ENCODE measurements around the gene CDR2. TPM values are rescaled to one million over a fixed set of nuclear protein-coding genes. Genes with fewer than 3 reads are reported as not detected.

CDR2 gene
- total and polyA plus RNA-seq, 9 of the 15 experiments (the other 6 are each of a cell fraction or from before 2014, with no cell fraction given), result 4.6 to 30.3 (median 19.9) TPM

GRCh38 chr16:22318690-22319358, 55.6 kb downstream of the CDR2 start (continued):
- no peak for TF ChIP-seq E4F1 (CRISPR knock-in tag; IDR thresholded peaks at IDR 0.05; ENCODE audit: borderline replicate concordance)
- no peak for TF ChIP-seq CHD4 (IDR thresholded peaks at IDR 0.05; ENCODE audit: insufficient read depth, insufficient replicate concordance, low read depth, low read length, poor library complexity, severe bottlenecking)
- TF ChIP-seq ZNF280B (CRISPR knock-in tag; IDR thresholded peaks at IDR 0.05), result no peak
- 0 out of 4 replicates have a peak, but pooled peaks of 1 of the 2 experiments have one; percentile 40 for TF ChIP-seq MAZ (CRISPR knock-in tag; conservative IDR thresholded peaks at IDR 0.05 in 1 of 2, IDR thresholded peaks at IDR 0.05 in 1 of 2)
- 0 out of 2 replicates have a peak, but pooled peaks have one; percentile 8 for TF ChIP-seq CC2D1A (IDR thresholded peaks at IDR 0.05)
- TF ChIP-seq NR3C1 (CRISPR knock-in tag; IDR thresholded peaks at IDR 0.05), result no peak
- TF ChIP-seq ETS1 (conservative IDR thresholded peaks at IDR 0.05; ENCODE audit: control insufficient read depth, low read depth, low read length), result no peak
- 0 out of 2 replicates have a peak, but pooled peaks have one; percentile 27 for TF ChIP-seq POLR2AphosphoS5 (IDR thresholded peaks at IDR 0.05; ENCODE audit: control insufficient read depth, insufficient read depth, low read depth, low read length)
- peak; percentile 8 for TF ChIP-seq CTCFL (IDR thresholded peaks at IDR 0.05; ENCODE audit: borderline replicate concordance, insufficient read depth, low read depth, low read length, poor library complexity, severe bottlenecking)
